PC-9 (cell line): Measurements from ENCODE around the gene SLC25A44. TPM values are rescaled to one million over a fixed set of nuclear protein-coding genes. Genes with fewer than 3 reads are reported as not detected.

ENCODE experiments used
- BruUV-seq: library from RNA; stranded (reverse); fragments of 400-500 nt; replicated peaks from 2 replicates; lab custom pipeline; 2021; lab: Mats Ljungman, UMichigan
- CTCF ChIA-PET: fragments of 300-600 bp; sonication (Branson Sonifier 250); formaldehyde crosslinking; loops from one replicate; lab custom pipeline; 2022; ENCODE audit warnings: antibody characterized with exemption; lab: Charles Lee
- POLR2A ChIA-PET: fragments of 300-600 bp; sonication (Branson Sonifier 250); formaldehyde crosslinking; loops from one replicate; lab custom pipeline; 2022; ENCODE audit warnings: antibody characterized with exemption; ENCODE audit not compliant: unreplicated experiment; lab: Charles Lee
- DNase-seq, 2 experiments: peaks; one replicate each; pipeline versions ENCODE4 v3.0.0 to v3.0.0-alpha.2; 2015 to 2022; ENCODE audit warnings: mixed read lengths in 1 of 2
- H2AFZ ChIP-seq: fragments of 200-600 bp; sonication (generic); 2 replicates; pipeline ENCODE4 v1.8.1; 2017; ENCODE audit warnings: antibody characterized with exemption
- H3F3A ChIP-seq: fragments of 200-600 bp; sonication (generic); 2 replicates; pipeline ENCODE4 v1.8.1; 2017; ENCODE audit warnings: antibody characterized with exemption, mild to moderate bottlenecking, low read depth; ENCODE audit not compliant: insufficient read depth
- H3K27ac ChIP-seq: fragments of 200-600 bp; sonication (generic); 2 replicates; pipeline ENCODE4 v1.6.1; 2016; ENCODE audit warnings: mixed run types
- H3K27me3 ChIP-seq: fragments of 200-600 bp; sonication (generic); 2 replicates; pipeline ENCODE4 v1.6.1; 2016; ENCODE audit warnings: low read depth, mixed run types; ENCODE audit not compliant: insufficient read depth
- H3K36me3 ChIP-seq: fragments of 200-600 bp; sonication (generic); 2 replicates; pipeline ENCODE4 v1.6.1; 2016; ENCODE audit warnings: low read depth, mixed run types
- H3K4me1 ChIP-seq: fragments of 200-600 bp; sonication (generic); replicated peaks from 2 replicates; pipeline ENCODE4 v1.6.1; 2016; ENCODE audit warnings: mixed run types; ENCODE audit not compliant: insufficient read depth
- H3K4me2 ChIP-seq: fragments of 200-600 bp; sonication (generic); 2 replicates; pipeline ENCODE4 v1.6.1; 2017; ENCODE audit warnings: mixed run types
- H3K4me3 ChIP-seq: fragments of 200-600 bp; sonication (generic); 2 replicates; pipeline ENCODE4 v1.6.1; 2016; ENCODE audit warnings: mixed run types
- H3K79me2 ChIP-seq: fragments of 200-600 bp; sonication (generic); 2 replicates; pipeline ENCODE4 v1.6.1; 2017; ENCODE audit warnings: low read depth, mixed run types
- H3K9me2 ChIP-seq: fragments of 200-600 bp; sonication (generic); 2 replicates; pipeline ENCODE4 v1.8.1; 2017; ENCODE audit warnings: mild to moderate bottlenecking; ENCODE audit not compliant: insufficient read depth
- H3K9me3 ChIP-seq: fragments of 200-600 bp; sonication (generic); 2 replicates; pipeline ENCODE4 v1.8.1; 2016; ENCODE audit warnings: low read depth; ENCODE audit not compliant: insufficient read depth
- H4K20me1 ChIP-seq: fragments of 200-600 bp; sonication (generic); 2 replicates; pipeline ENCODE4 v1.8.1; 2017; ENCODE audit not compliant: insufficient read depth
- EZH2 ChIP-seq: fragments of 200-600 bp; sonication (generic); IDR thresholded peaks from 2 replicates; pipeline ENCODE4 v1.8.0; 2017; ENCODE audit warnings: antibody characterized with exemption, low read depth
- intact Hi-C: fragments of 100-400 bp; cut with micrococcal nuclease; formaldehyde crosslinking; loops from one replicate; pipeline ENCODE4 v1.10.0; 2022; ENCODE audit not compliant: unreplicated experiment
- total RNA-seq: library from RNA; stranded (reverse); gene quantifications from 2 replicates; pipeline ENCODE4 v1.2.3, GENCODE V29; 2021
- TF ChIP-seq, protein P1 (sequence below): fragments of 200-600 bp; sonication (generic); conservative IDR thresholded peaks from 2 replicates; pipeline ENCODE4 v1.6.1; 2017; ENCODE audit warnings: mixed run types, antibody characterized with exemption, mild to moderate bottlenecking, moderate library complexity

Gene SLC25A44
- total RNA-seq, 1 experiment from 2014 or later, result 20.2 TPM

DNA sequence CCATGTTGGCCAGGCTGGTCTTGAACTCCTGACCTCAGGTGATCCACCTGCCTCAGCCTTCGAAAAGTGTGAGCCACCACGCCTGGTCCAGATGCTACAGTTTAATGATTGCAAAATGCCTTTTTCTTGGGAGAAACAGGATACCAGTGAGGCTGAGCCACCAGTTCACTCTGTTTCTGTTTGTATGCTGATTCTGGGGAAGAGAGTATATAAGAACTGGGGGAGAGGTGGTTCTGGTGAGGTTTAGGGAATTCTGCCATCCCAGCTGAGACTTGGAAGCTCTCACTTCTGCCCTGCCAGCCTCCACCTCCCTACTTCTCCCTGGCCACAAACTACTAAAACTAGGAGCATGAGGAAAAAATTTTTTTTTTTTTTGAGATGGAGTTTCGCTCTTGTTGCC lies 10.8 kb downstream of the SLC25A44 start:
- Histone ChIP-seq H3K9me3 (no peaks in the 10 kb centered on the region), H3K79me2 (no peaks in the 10 kb centered on the region), H3K4me3 (no peak overlapping the region), H2AFZ (no peak overlapping the region), H4K20me1 (no peaks in the 10 kb centered on the region), H3K4me1 (no peaks in the 10 kb centered on the region), H3F3A (no peaks in the 10 kb centered on the region), H3K4me2 (no peak overlapping the region), H3K36me3 (no peaks in the 10 kb centered on the region; the same call in 1 of the 2 replicates), H3K27me3 (no peaks in the 10 kb centered on the region), H3K9me2 (no peaks in the 10 kb centered on the region), H3K27ac (no peak overlapping the region)
- intact Hi-C loops, result no loop called here
- ChIA-PET CTCF (no interaction called here), POLR2A (no interaction called here)
- DNase-seq, result no peak
- no TSS peak for BruUV-seq
- TF ChIP-seq EZH2, result no peak
- TF ChIP-seq, protein P1, sequence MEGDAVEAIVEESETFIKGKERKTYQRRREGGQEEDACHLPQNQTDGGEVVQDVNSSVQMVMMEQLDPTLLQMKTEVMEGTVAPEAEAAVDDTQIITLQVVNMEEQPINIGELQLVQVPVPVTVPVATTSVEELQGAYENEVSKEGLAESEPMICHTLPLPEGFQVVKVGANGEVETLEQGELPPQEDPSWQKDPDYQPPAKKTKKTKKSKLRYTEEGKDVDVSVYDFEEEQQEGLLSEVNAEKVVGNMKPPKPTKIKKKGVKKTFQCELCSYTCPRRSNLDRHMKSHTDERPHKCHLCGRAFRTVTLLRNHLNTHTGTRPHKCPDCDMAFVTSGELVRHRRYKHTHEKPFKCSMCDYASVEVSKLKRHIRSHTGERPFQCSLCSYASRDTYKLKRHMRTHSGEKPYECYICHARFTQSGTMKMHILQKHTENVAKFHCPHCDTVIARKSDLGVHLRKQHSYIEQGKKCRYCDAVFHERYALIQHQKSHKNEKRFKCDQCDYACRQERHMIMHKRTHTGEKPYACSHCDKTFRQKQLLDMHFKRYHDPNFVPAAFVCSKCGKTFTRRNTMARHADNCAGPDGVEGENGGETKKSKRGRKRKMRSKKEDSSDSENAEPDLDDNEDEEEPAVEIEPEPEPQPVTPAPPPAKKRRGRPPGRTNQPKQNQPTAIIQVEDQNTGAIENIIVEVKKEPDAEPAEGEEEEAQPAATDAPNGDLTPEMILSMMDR, result no peak

DNA sequence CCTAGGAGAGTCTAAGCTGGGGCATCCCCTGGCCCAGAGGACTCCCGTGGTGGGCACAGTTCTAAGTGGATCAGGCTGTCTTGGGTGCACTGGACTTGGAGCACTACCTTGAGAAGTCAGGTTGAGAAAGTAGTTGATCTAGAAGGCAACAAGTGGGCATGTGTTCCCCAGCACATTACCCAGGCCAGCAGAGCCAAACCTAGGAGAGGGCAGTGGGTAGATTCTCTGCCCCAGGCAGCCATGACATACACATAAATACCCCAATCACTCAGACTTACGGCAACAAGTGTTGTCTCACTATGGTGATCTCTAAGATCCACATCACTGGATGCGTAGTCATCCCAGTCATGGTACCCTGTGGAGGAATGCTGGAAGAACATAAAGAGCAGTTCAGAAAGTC lies 17.3 kb downstream of the SLC25A44 start:
- DNase-seq, result no peak
- no TSS peak for BruUV-seq
- no peak overlapping the region for H3K27ac ChIP-seq
- ChIA-PET CTCF (no interaction called here), POLR2A (no interaction called here)
- H3K9me3 ChIP-seq, result no peaks in the 10 kb centered on the region
- peaks cover 17% of the 10 kb centered on the region; the same call in 1 of the 2 replicates for H3F3A ChIP-seq
- H3K4me1 ChIP-seq, result peaks cover 17% of the 10 kb centered on the region
- H2AFZ ChIP-seq, result no peak overlapping the region
- no peaks in the 10 kb centered on the region for H3K36me3 ChIP-seq
- no peaks in the 10 kb centered on the region for H4K20me1 ChIP-seq
- H3K4me2 ChIP-seq, result no peak overlapping the region
- peaks cover 19% of the 10 kb centered on the region for H3K79me2 ChIP-seq
- TF ChIP-seq, protein P1, result no peak
- TF ChIP-seq EZH2, result no peak
- H3K27me3 ChIP-seq, result no peaks in the 10 kb centered on the region
- intact Hi-C loops, result loop anchor here (10.0 kb wide), 1 partner anchor 276 kb away; the partner anchor contains the start of gene KHDC4
- H3K4me3 ChIP-seq, result no peak overlapping the region
- H3K9me2 ChIP-seq, result no peaks in the 10 kb centered on the region

DNA sequence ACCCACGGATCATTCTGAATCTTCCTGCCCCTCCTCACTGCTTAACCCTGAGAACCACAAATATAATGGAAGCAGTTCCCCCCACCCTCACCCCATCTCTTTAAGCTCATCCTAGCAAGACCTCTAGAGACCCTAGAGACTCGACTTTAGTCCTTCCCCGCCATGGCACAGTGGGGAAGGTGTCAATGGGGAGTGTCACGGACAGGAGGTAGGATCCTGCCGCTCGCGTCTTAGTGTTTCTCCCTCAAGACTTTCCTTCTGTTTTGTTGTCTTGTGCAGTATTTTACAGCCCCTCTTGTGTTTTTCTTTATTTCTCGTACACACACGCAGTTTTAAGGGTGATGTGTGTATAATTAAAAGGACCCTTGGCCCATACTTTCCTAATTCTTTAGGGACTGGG lies 18.2 kb downstream of the SLC25A44 start:
- H4K20me1 ChIP-seq, result no peaks in the 10 kb centered on the region
- TF ChIP-seq EZH2, result no peak
- TF ChIP-seq, protein P1, result no peak
- ChIA-PET POLR2A (interaction anchor here (0.7 kb wide), 1 partner anchor 119 kb away, joined by 4 read pairs; no protein-coding TSS in a partner anchor), CTCF (no interaction called here)
- H2AFZ ChIP-seq, result peak overlapping the region; percentile 83
- H3F3A ChIP-seq, result peaks cover 17% of the 10 kb centered on the region; the same call in 1 of the 2 replicates
- peaks cover 17% of the 10 kb centered on the region for H3K4me1 ChIP-seq
- BruUV-seq, result no TSS peak
- intact Hi-C loops, result loop anchor here (10.0 kb wide), 1 partner anchor 277 kb away; the partner anchor contains the start of gene KHDC4
- H3K27ac ChIP-seq, result peak overlapping the region; percentile 82
- H3K79me2 ChIP-seq, result peaks cover 19% of the 10 kb centered on the region
- DNase-seq, result no peak
- H3K27me3 ChIP-seq, result no peaks in the 10 kb centered on the region
- H3K4me3 ChIP-seq, result peak overlapping the region; percentile 67
- H3K36me3 ChIP-seq, result no peaks in the 10 kb centered on the region
- peak overlapping the region; percentile 100 for H3K4me2 ChIP-seq
- no peaks in the 10 kb centered on the region for H3K9me3 ChIP-seq
- no peaks in the 10 kb centered on the region for H3K9me2 ChIP-seq
